Colonic mucosa (tissue), 4 donors: ENCODE measurements around the gene SCIN. TPM values are rescaled to one million over a fixed set of nuclear protein-coding genes. Genes with fewer than 3 reads are reported as not detected.

Experiments
- DNase-seq: peaks from one replicate; pipeline ENCODE4 v3.0.0-alpha.2; 2020
- H3K27ac ChIP-seq: fragments of 200-600 bp; one replicate; pipeline ENCODE4 v1.8.0; 2021
- H3K27me3 ChIP-seq: fragments of 200-600 bp; one replicate; pipeline ENCODE4 v1.8.0; 2021
- H3K36me3 ChIP-seq: fragments of 200-600 bp; one replicate; pipeline ENCODE4 v1.8.0; 2021
- H3K4me1 ChIP-seq: fragments of 200-600 bp; one replicate; pipeline ENCODE4 v1.8.0; 2021; ENCODE audit warnings: mild to moderate bottlenecking
- H3K4me3 ChIP-seq: fragments of 200-600 bp; one replicate; pipeline ENCODE4 v1.8.0; 2021
- H3K9ac ChIP-seq, 2 donors: one replicate each; pipeline ENCODE4 v1.7.0; 2013; ENCODE audit warnings: control low read depth in 2 of 2, low read depth in 2 of 2, low read length in 2 of 2
- H3K9me3 ChIP-seq: fragments of 200-600 bp; one replicate; pipeline ENCODE4 v1.8.0; 2021
- CTCF ChIP-seq: fragments of 200-600 bp; IDR thresholded peaks from one replicate; pipeline ENCODE4 v1.8.0; 2022; ENCODE audit warnings: antibody characterized with exemption, mild to moderate bottlenecking
- intact Hi-C: fragments of 100-400 bp; cut with DNase I; formaldehyde crosslinking; loops from one replicate; pipeline ENCODE4 v1.14.1; 2022
- total RNA-seq, 2 donors: library from RNA; stranded (reverse); fragmentation: NEBNext Ultra II Directional in 1 of 2; extraction: Animal tissue kit (Norgen Biotek cat#: 25700) in 1 of 2; gene quantifications; one replicate each; pipeline ENCODE4 v1.2.1, GENCODE V29; 2021
- donor health status: healthy.
- donor health status: DM: no; HTN: no; CAD: no.
- donor health status: DM: no; HTN: no; CAD: no.

The SCIN gene
- total RNA-seq, 2 donors from 2014 or later, result 20.8 to 57.4 TPM

GRCh38 chr7:12674053-12674452 lies 103.5 kb downstream of the SCIN start:
- intact Hi-C loops, result no loop called here
- H3K9me3 ChIP-seq, result no peaks in the 10 kb centered on the region
- H3K9ac ChIP-seq, result no peak overlapping the region
- no peak overlapping the region for H3K27ac ChIP-seq
- TF ChIP-seq CTCF, result no peak
- DNase-seq, result no peak
- H3K4me3 ChIP-seq, result no peak overlapping the region
- H3K36me3 ChIP-seq, result no peaks in the 10 kb centered on the region
- H3K4me1 ChIP-seq, result no peaks in the 10 kb centered on the region
- no peaks in the 10 kb centered on the region for H3K27me3 ChIP-seq

DNA sequence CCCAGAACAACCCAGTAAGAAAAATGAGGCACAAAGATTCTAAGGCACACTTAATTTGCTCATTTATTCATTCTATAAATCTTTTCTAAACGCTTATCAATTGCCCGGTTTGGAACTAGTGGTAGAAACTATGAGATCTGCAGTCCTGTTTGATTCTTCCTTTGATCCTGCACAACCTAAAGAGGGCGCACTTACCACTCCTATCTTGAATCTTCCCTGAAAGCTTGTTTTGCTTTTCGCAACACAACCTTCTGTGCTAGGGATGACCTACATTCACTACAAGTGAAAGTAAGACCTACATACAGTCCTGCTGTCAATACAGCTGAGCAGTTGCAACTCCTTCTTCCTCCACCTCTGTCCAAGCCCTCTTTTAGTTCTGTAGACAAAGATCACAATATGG lies 104.3 kb downstream of the SCIN start:
- intact Hi-C loops, result no loop called here
- no peaks in the 10 kb centered on the region for H3K27me3 ChIP-seq
- peak; percentile 30 for TF ChIP-seq CTCF
- H3K27ac ChIP-seq, result no peak overlapping the region
- H3K9ac ChIP-seq, result no peak overlapping the region
- H3K4me3 ChIP-seq, result no peak overlapping the region
- H3K4me1 ChIP-seq, result no peaks in the 10 kb centered on the region
- H3K36me3 ChIP-seq, result no peaks in the 10 kb centered on the region
- peak; percentile 51 for DNase-seq
- H3K9me3 ChIP-seq, result no peaks in the 10 kb centered on the region

DNA sequence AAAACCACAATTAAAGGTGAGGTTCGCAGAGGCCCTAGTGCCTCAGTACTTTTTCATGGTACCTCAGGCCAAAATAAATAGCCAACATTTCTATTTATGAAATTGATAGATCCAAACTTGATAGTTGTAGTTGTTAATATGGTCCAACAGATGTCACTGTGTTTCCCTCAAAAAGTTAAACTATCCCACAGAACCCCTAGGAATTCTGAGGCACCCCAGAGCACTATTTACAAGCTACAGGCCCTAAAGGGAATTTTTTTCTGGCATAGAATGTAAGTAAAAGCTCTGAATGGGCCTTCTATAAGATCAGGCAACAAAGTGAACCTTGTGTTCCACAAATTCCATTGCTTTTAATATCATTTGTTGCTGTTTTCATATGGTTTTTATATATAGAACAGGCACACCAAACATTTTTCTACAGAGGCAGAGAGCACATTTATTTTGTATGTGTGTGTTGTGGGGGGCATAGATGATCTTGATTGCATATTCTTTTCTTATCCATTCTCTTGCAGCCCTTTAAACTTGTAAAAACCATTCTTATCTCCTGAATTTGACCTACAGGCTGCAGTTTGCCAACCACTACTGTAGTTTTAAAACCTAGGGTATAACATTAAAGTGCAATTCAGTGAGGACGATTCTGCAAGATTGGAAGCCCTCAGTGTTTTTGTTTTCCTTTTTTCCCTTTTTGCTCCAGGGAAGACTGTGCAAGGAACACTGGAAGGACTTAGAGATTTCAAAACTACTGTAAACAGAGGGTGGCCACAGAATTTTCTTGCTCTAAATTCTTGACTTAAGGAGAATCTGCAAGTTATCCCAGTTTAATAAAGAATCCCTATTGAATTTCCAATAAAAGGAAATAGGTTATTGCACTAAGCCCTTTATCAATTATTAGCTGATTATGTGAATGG lies 113.4 kb downstream of the SCIN start:
- Histone ChIP-seq H3K4me1 (no peaks in the 10 kb centered on the region), H3K27me3 (no peaks in the 10 kb centered on the region), H3K36me3 (no peaks in the 10 kb centered on the region), H3K9ac (no peak overlapping the region), H3K4me3 (no peak overlapping the region), H3K27ac (no peak overlapping the region), H3K9me3 (no peaks in the 10 kb centered on the region)
- DNase-seq, result no peak
- intact Hi-C loops, result loop anchor here (2.0 to 10.0 kb wide), 3 partner anchors 43 to 578 kb away; no protein-coding TSS in a partner anchor
- TF ChIP-seq CTCF, result peak; percentile 26

- H3K9ac ChIP-seq, result no peak overlapping the region
- no peaks in the 10 kb centered on the region for H3K36me3 ChIP-seq
- H3K9me3 ChIP-seq, result no peaks in the 10 kb centered on the region
- no peak for TF ChIP-seq CTCF
- intact Hi-C loops, result loop anchor here (5.0 to 10.0 kb wide), 3 partner anchors 240 to 578 kb away; no protein-coding TSS in a partner anchor
- H3K4me3 ChIP-seq, result no peak overlapping the region
- H3K4me1 ChIP-seq, result no peaks in the 10 kb centered on the region
- DNase-seq, result no peak
- H3K27me3 ChIP-seq, result no peaks in the 10 kb centered on the region
- H3K27ac ChIP-seq, result no peak overlapping the region
Measured at GRCh38 chr7:12684733-12685132, 114.2 kb downstream of the SCIN start.

GRCh38 chr7:12685550-12685949 lies 115.0 kb downstream of the SCIN start:
- Histone ChIP-seq H3K36me3 (no peaks in the 10 kb centered on the region), H3K4me3 (no peak overlapping the region), H3K27ac (no peak overlapping the region), H3K9ac (no peak overlapping the region), H3K27me3 (no peaks in the 10 kb centered on the region), H3K4me1 (no peaks in the 10 kb centered on the region), H3K9me3 (no peaks in the 10 kb centered on the region)
- intact Hi-C loops, result loop anchor here (5.0 to 10.0 kb wide), 2 partner anchors 239 to 432 kb away; no protein-coding TSS in a partner anchor
- no peak for TF ChIP-seq CTCF
- DNase-seq, result peak; percentile 38
